Embryonic facial prominence (tissue), 1 donor: ENCODE data around the gene PLTP.
"Not testable (repeated sequence)": the region's sequence is repeated elsewhere in the genome, so short reads cannot be mapped to it uniquely, and the experiment has no call there.

ENCODE experiments used
- DNase-seq: peaks from one replicate; pipeline ENCODE4 v3.0.0-alpha.2; 2016; ENCODE audit errors: extremely low spot score

PLTP gene

DNA sequence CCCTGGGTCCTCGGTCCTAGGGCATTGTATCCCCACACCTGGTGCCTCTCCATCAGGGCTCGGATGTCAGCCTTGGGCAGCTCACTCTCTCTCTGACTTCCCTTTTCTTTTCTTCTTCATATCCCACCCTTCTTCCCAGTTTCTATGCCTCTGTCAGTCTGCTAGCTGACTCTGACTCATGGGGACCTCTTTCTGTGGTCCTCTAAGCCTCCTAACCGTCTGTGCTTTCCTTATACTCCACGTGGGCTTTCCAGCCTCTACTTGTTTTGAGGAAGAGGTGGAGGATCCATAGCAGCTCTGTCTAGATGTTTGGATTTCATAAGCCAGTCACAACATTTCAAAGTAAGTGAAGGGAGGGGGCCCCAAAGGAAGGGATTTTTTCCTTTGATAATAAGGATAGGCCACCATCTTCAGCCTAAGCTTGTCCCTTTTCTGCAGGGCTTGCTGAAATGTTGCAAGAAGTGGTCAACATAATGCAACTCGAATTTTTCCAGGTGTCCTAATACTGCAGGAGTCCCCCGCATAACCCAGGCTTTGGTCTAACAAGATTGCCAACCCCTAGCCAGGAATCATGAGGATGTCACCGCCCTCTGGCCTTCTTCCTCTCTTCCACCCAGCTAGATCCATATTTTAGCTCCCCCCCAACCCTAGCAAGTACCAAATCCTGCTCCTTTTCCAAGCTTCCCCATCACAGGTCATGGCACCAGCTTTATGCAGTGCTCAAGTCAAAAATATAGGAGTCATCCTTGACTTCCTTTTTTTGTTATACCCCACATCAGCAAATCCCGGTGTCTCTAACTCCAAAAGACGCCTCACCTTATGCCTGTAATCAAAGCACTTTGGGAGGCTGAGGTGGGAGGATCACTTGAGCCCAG, 8.7 kb upstream of the PLTP start:
- no peak for DNase-seq

DNA sequence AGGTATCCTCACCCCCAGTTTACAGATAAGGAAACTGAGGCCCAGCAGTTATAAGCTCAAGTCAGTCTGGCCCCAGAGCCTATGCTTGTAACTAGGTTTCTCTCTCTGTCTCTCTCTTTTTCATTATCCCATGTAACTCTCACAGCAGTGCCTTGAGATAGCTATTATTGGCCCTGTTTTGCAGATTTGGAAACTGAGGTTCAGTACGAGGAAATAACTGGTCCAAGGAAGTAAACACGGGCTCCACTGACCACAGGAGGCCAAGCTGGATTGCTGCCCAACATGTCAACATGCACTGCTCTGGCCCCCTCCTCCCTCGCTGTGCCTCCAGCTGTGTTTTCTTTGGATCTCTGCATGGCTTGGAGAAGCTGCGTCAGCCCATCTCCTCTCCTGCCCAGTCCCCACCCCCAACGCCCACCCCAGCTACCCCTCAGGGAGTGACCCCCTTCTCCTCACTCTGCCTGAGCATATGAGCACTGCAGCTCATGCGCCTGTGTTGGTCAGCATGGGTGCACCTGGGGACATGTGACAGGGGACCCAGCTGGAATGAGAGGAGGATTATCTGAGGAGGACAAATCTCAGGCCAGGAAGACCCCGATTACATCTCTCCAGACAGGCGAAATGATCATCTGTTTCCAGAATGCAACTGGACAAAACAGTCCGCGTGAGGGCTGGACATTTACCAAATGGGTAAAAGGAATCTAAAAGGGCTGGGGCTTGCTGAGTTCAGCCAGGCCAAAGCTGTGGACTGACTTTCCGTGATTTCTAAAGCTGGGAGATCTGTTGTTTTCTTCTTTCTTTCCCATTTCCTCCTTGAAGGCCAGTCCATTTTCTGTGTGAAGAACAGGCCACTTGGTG, 7.8 kb upstream of the PLTP start:
- no peak for DNase-seq

DNA sequence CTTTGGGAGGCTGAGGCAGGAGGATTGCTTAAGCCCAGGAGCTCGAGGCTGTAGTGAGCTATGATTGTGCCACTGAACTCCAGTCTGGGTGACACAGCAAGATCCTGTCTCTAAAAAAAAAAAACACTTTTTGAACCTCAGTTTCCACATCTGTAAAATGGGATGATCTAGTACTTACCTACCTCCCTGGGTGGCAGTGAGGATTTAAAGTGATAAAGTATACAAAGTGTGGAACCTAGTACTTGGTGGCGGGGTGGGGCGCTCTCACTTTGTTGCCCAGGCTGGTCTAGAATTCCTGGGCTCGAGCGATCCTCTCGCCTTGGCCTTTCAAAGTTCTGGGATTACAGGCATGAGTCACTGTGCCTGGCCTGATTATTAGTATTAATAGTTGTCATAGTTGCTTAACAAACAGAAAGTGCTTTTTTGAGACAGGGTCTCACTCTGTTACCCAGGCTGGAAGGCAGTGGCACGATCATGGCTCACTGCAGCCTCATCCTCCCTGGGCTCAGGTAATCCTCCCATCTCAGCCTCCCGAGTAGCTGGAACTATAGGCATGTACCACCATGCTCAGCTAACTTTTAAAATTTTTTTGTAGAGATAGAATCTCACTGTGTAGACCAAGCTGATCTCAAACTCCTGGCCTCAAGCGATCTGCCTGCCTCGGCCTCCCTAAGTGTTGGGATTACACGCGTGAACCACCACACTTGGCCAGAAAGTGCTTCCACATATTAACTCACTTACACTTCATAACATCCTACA, 7.0 kb upstream of the PLTP start:
- no peak for DNase-seq

GRCh38 chr20:45918182-45918737, 6.3 kb upstream of the PLTP start:
- no peak for DNase-seq

DNA sequence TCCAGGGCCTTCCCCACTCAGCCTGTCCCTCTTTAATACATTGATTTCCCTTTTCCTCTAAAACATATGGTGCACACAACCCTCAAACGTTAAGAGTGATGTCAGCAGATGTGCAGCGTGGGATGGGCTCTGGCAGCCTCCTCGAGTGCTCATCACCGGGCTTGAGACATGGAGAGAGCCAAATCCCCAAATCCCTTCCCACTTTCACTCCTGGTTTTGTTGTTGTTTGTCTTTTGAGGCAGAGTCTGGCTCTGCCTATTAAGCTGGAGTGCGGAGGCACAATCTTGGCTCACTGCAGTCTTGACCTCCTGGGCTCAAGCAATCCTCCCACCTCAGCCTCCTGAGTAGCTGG, 5.8 kb upstream of the PLTP start:
- no peak for DNase-seq

GRCh38 chr20:45913116-45913515, 1.2 kb upstream of the PLTP start:
- no peak for DNase-seq

DNA sequence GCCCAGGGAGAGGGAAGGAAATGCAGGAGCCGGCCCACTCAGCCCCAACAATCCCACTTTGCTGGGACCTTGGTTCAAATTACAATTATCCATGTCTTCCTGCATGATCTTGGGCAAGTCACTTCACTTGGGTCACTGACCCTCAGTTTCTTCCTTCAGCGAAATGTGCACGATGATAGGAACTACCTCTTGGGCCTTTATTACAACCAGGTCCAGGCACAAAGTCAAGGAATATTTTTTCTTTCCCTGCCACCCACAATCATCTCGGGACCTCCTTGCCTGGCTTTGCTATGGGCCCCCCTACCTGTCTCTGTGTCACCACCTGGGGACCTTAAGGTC, 358 bp upstream of the PLTP start:
- no peak for DNase-seq

- peak; percentile 89 for DNase-seq
These were observed 1.1 kb downstream of the PLTP start for GRCh38 chr20:45910670-45911485.

- DNase-seq: no peak
These were observed 1.9 kb downstream of the PLTP start for GRCh38 chr20:45909817-45910669.

DNA sequence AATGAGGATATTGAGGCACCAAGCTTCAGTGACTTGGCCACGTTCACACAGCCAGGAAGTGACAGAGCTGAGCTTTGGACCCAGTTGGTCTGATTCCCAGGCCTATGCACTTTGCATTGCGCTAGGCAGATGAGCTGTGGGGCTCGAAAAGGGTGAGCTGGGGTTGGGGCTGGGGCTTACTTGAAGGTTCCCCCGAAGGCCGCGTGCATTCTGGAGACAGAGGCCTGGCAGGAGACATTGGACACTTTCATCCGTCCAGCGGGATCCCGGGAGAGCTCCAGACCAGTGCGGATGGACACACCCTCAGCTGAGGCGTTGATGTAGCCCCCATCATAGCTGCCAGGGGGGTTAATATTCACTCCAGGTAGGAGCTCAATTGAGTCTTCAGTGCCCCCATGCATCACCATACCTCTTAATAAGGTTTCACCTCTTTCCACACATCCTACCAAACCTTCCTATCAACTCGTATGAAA, 2.6 kb downstream of the PLTP start:
- no peak for DNase-seq

DNA sequence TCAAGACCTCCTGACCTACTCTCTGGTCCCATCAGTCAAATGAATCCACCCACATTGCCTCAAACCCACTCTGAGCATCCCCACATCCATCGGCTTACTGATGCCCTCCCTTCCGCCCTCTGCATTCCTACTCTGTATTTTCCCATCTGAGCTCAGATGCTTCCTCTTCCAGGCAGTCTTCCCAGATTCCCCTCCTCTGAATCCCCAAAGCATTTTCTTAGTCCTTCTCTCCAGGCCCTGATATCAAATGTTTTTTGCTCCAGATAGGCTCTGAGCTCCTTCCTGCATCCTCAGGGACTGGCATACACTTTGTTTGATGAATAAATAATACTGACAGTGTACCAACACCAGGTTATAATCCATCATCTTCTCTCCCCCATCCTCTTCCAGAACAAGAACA, 3.9 kb downstream of the PLTP start:
- DNase-seq: no peak

GRCh38 chr20:45907219-45907948, 4.6 kb downstream of the PLTP start:
- DNase-seq: no peak

DNA sequence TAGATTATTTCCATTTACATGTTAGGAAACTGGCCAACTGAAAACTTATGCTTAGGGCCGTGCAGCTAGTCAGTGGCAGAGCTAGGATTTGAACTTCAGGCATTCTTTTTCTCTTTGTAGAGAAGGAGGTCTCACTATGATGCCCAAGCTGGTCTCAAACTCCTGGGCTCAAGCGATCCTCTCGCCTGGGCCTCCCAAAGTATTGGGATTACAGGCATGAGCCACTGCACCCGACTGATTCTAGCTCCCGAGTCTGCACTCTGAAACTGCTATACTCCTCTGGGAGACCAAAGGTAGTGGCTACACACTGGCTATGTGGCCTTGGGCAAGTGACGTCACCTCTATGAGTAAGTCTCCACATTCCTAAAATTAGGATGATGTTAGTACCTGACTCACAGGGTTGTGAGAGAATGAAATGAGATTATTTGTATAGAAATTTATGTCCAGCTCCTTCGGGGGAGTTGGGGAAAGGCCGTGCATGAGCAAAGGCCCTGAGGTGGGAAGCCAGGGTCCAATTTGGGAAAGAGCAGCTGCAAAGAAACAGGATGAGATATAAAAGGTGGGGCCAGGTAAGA, 6.4 kb downstream of the PLTP start:
- DNase-seq: no peak

DNA sequence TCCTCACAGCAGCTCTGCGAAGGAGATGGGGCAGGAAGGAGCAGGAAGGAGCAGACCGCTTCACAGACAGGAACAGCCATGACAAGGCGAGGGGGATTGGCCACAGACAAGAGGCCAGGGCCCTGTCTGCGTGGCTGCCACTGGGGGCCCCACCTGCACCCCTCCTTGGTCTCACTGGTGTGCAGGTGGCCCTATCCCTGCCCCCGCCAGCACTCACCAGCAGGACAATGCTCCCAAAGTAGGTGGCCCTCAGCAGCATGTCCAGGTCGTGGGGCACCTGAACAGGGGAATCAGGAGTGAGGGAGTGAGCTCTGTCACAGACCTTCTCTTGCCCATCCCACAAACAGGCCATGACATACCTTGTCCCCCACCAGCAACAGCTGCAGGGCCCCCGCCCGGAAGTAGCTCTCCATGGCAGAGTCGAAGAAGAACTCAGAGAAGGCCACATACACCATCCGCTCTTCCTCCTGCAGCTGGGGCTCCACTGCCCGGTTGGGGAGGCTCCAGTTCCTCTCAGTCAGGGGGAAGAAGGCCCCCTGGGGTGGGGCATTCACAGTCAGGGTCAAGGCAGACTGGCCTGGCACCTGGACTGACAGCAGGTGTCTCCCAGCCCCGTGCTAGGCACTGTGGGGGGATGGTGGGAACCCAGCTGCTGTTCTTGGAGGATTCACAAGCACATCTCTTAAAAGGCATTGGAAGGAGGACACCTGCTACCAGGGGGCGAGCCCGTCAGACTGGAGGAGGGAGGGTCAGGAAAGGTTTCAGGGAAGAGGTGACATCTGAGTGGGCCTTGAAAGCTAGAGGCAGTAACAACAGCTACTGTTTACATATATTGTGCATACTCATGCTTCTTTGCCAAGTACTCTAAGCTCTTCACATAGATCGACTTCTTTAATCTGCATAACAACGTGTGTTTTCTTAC, 7.1 kb downstream of the PLTP start:
- DNase-seq: no peak

GRCh38 chr20:45902199-45902701, 9.7 kb downstream of the PLTP start:
- DNase-seq: no peak

- DNase-seq: not testable (repeated sequence)
These were observed 10.6 kb downstream of the PLTP start for GRCh38 chr20:45901332-45901731.

- DNase-seq: no peak
These were observed 12.7 kb downstream of the PLTP start for GRCh38 chr20:45899046-45899835.
